Left lobe of liver (tissue), 2 donors: ENCODE measurements around the gene ENAH. TPM values are rescaled to one million over a fixed set of nuclear protein-coding genes. Genes with fewer than 3 reads are reported as not detected.

ENCODE experiments used
- ATAC-seq: fragments of 200-7000 bp; cut with Tn5 transposase; one replicate; pipeline ENCODE4 v1.9.1; 2020; ENCODE audit warnings: mild to moderate bottlenecking, moderate library complexity
- DNase-seq: peaks from one replicate; pipeline ENCODE4 v3.0.0-alpha.2; 2020; ENCODE audit warnings: low spot score
- total RNA-seq: library from RNA; stranded (reverse); gene quantifications from one replicate; pipeline ENCODE4 v1.2.1, GENCODE V29; 2021
- donor health status: DM: no; HTN: no; CAD: no; lungs with moderate emphysema.
- donor health status: DM: no; HTN: yes; CAD: no.

Gene ENAH
- total RNA-seq, 1 donor from 2014 or later, result 21.3 TPM

GRCh38 chr1:225445639-225446594, 207.0 kb downstream of the ENAH start:
- DNase-seq, result peak; percentile 44
- no peak for ATAC-seq

GRCh38 chr1:225442123-225442505, 210.8 kb downstream of the ENAH start:
- ATAC-seq (peak; percentile 9), DNase-seq (no peak)

- ATAC-seq (peak; percentile 77), DNase-seq (peak; percentile 88)
Measured at GRCh38 chr1:225441314-225442122, 211.4 kb downstream of the ENAH start.

GRCh38 chr1:225440380-225441221, 212.3 kb downstream of the ENAH start:
- DNase-seq, result no peak
- ATAC-seq, result no peak

- no peak for DNase-seq
- no peak for ATAC-seq
Measured at GRCh38 chr1:225437710-225438437, 215.0 kb downstream of the ENAH start.

Other genes with a start within 250 kb of the ENAH start
- 22.1 TPM for gene LBR, start 225.1 kb downstream of the ENAH start, total RNA-seq
- gene SRP9, start 124.7 kb upstream of the ENAH start, total RNA-seq, result 136 TPM
- gene EPHX1, start 157.0 kb upstream of the ENAH start, total RNA-seq, result 1,368 TPM
- gene TMEM63A, start 229.3 kb upstream of the ENAH start, total RNA-seq, result 69.1 TPM
- gene LEFTY1, start 236.0 kb upstream of the ENAH start, total RNA-seq, result 1.3 TPM